Karpas-422 (cell line): ENCODE results near the gene SH3BGR. TPM values are rescaled to one million over a fixed set of nuclear protein-coding genes. Genes with fewer than 3 reads are reported as not detected.
A peak's percentile ranks its signal among the peaks of the same experiment; 100 is the strongest.

Experiments
- DNase-seq: peaks from one replicate; pipeline ENCODE4 v3.0.0-alpha.2; 2015
- H2AFZ ChIP-seq: fragments of 200-600 bp; sonication (generic); 2 replicates; pipeline ENCODE4 v1.6.1; 2014; ENCODE audit warnings: antibody characterized with exemption, low read length, mixed read lengths
- H3K27ac ChIP-seq: fragments of 200-600 bp; sonication (generic); 2 replicates; pipeline ENCODE4 v1.5.1; 2014; ENCODE audit warnings: mild to moderate bottlenecking, low read length, moderate library complexity
- H3K27me3 ChIP-seq: fragments of 200-600 bp; sonication (generic); 2 replicates; pipeline ENCODE4 v1.6.1; 2014; ENCODE audit warnings: low read length, mixed read lengths
- H3K36me3 ChIP-seq: fragments of 200-600 bp; sonication (generic); 2 replicates; pipeline ENCODE4 v1.6.1; 2014; ENCODE audit warnings: low read length, mixed read lengths; ENCODE audit not compliant: insufficient read depth
- H3K4me1 ChIP-seq: fragments of 200-600 bp; sonication (generic); 2 replicates; pipeline ENCODE4 v1.6.1; 2014; ENCODE audit warnings: mild to moderate bottlenecking, low read length, mixed read lengths
- H3K4me2 ChIP-seq: fragments of 200-600 bp; sonication (generic); 2 replicates; pipeline ENCODE4 v1.6.1; 2014; ENCODE audit warnings: low read length, low read depth, mild to moderate bottlenecking; ENCODE audit not compliant: poor library complexity, severe bottlenecking
- H3K4me3 ChIP-seq: fragments of 200-600 bp; sonication (generic); 2 replicates; pipeline ENCODE4 v1.5.1; 2014; ENCODE audit warnings: mild to moderate bottlenecking, antibody characterized with exemption, low read length, mixed read lengths
- H3K79me2 ChIP-seq: fragments of 200-600 bp; sonication (generic); 2 replicates; pipeline ENCODE4 v1.6.1; 2014; ENCODE audit warnings: mild to moderate bottlenecking, low read length, mixed read lengths
- H3K9ac ChIP-seq: fragments of 200-600 bp; sonication (generic); 2 replicates; pipeline ENCODE4 v1.6.0; 2014; ENCODE audit warnings: low read length
- H3K9me2 ChIP-seq: fragments of 200-600 bp; sonication (generic), shearing (Covaris generic); replicated peaks from 2 replicates; pipeline ENCODE4 v1.6.0; 2014; ENCODE audit warnings: mild to moderate bottlenecking, low read length, moderate library complexity; ENCODE audit not compliant: insufficient read depth
- H3K9me3 ChIP-seq: fragments of 300-700, 200-600 bp; sonication (generic); 2 replicates; pipeline ENCODE4 v1.6.1; 2014; ENCODE audit warnings: low read length, mixed read lengths
- H4K20me1 ChIP-seq: fragments of 200-600 bp; sonication (generic); 2 replicates; pipeline ENCODE4 v1.6.1; 2014; ENCODE audit warnings: mild to moderate bottlenecking, antibody characterized with exemption, low read length, low read depth; ENCODE audit not compliant: insufficient read depth
- total RNA-seq: library from RNA; depleted of rRNA; stranded (reverse); fragments of >200 nt; shearing (Covaris generic); gene quantifications from 2 replicates; pipeline ENCODE4 v1.2.3, GENCODE V29; 2014; ENCODE audit warnings: low replicate concordance

Gene SH3BGR
- total RNA-seq, 1 experiment from 2014 or later, result not detected

- Histone ChIP-seq H3K9me2 (no peaks in the 10 kb centered on the region), H3K36me3 (no peaks in the 10 kb centered on the region), H2AFZ (no peak overlapping the region), H3K4me2 (no peak overlapping the region), H3K9me3 (no peaks in the 10 kb centered on the region), H4K20me1 (no peaks in the 10 kb centered on the region; the same call in 1 of the 2 replicates), H3K79me2 (no peaks in the 10 kb centered on the region), H3K27ac (no peak overlapping the region), H3K4me3 (no peak overlapping the region), H3K27me3 (0 out of 2 replicates have a peak, but pooled peaks cover 3% of the 10 kb centered on the region), H3K9ac (no peak overlapping the region), H3K4me1 (peaks cover 21% of the 10 kb centered on the region)
- no peak for DNase-seq
Observed at GRCh38 chr21:39452970-39453342, 1.2 kb downstream of the SH3BGR start.

GRCh38 chr21:39453571-39454179, 1.9 kb downstream of the SH3BGR start:
- no peak overlapping the region for H3K4me3 ChIP-seq
- H2AFZ ChIP-seq, result no peak overlapping the region
- no peak overlapping the region for H3K9ac ChIP-seq
- no peak overlapping the region for H3K27ac ChIP-seq
- H3K9me3 ChIP-seq, result no peaks in the 10 kb centered on the region
- no peaks in the 10 kb centered on the region for H3K79me2 ChIP-seq
- H3K36me3 ChIP-seq, result no peaks in the 10 kb centered on the region
- DNase-seq, result no peak
- H4K20me1 ChIP-seq, result no peaks in the 10 kb centered on the region; the same call in 1 of the 2 replicates
- H3K27me3 ChIP-seq, result 0 out of 2 replicates have a peak, but pooled peaks cover 3% of the 10 kb centered on the region
- no peak overlapping the region for H3K4me2 ChIP-seq
- peaks cover 21% of the 10 kb centered on the region for H3K4me1 ChIP-seq
- H3K9me2 ChIP-seq, result no peaks in the 10 kb centered on the region

GRCh38 chr21:39454949-39455668, 3.3 kb downstream of the SH3BGR start:
- Histone ChIP-seq H3K36me3 (no peaks in the 10 kb centered on the region), H3K4me3 (no peak overlapping the region), H3K9me3 (no peaks in the 10 kb centered on the region), H3K79me2 (no peaks in the 10 kb centered on the region), H3K27ac (no peak overlapping the region), H3K9me2 (no peaks in the 10 kb centered on the region), H3K4me1 (peaks cover 8% of the 10 kb centered on the region), H3K27me3 (0 out of 2 replicates have a peak, but pooled peaks cover 3% of the 10 kb centered on the region), H3K9ac (no peak overlapping the region), H4K20me1 (no peaks in the 10 kb centered on the region; the same call in 1 of the 2 replicates), H3K4me2 (no peak overlapping the region), H2AFZ (no peak overlapping the region)
- DNase-seq, result no peak

GRCh38 chr21:39456665-39457064, 4.9 kb downstream of the SH3BGR start:
- Histone ChIP-seq H3K4me1 (peaks cover 8% of the 10 kb centered on the region), H3K27me3 (0 out of 2 replicates have a peak, but pooled peaks cover 3% of the 10 kb centered on the region), H3K27ac (no peak overlapping the region), H3K36me3 (no peaks in the 10 kb centered on the region), H3K4me3 (no peak overlapping the region), H3K9me2 (no peaks in the 10 kb centered on the region), H3K9ac (no peak overlapping the region), H3K4me2 (no peak overlapping the region), H2AFZ (no peak overlapping the region), H3K9me3 (no peaks in the 10 kb centered on the region), H4K20me1 (no peaks in the 10 kb centered on the region; the same call in 1 of the 2 replicates), H3K79me2 (no peaks in the 10 kb centered on the region)
- no peak for DNase-seq

GRCh38 chr21:39461419-39461818, 9.6 kb downstream of the SH3BGR start:
- Histone ChIP-seq H3K4me2 (peak overlapping the region; percentile 13), H4K20me1 (no peaks in the 10 kb centered on the region), H3K36me3 (no peaks in the 10 kb centered on the region), H3K4me3 (no peak overlapping the region), H3K27me3 (no peaks in the 10 kb centered on the region), H3K4me1 (peaks cover 14% of the 10 kb centered on the region), H3K9me2 (no peaks in the 10 kb centered on the region), H3K9ac (no peak overlapping the region), H3K9me3 (no peaks in the 10 kb centered on the region), H2AFZ (no peak overlapping the region), H3K79me2 (no peaks in the 10 kb centered on the region), H3K27ac (no peak overlapping the region)
- peak; percentile 71 for DNase-seq

- DNase-seq, result no peak
- no peaks in the 10 kb centered on the region for H3K79me2 ChIP-seq
- no peaks in the 10 kb centered on the region for H3K27me3 ChIP-seq
- no peak overlapping the region for H3K27ac ChIP-seq
- no peak overlapping the region for H3K9ac ChIP-seq
- H3K9me2 ChIP-seq, result no peaks in the 10 kb centered on the region
- peaks cover 14% of the 10 kb centered on the region for H3K4me1 ChIP-seq
- H2AFZ ChIP-seq, result no peak overlapping the region
- no peaks in the 10 kb centered on the region for H4K20me1 ChIP-seq
- no peak overlapping the region for H3K4me2 ChIP-seq
- no peak overlapping the region for H3K4me3 ChIP-seq
- no peaks in the 10 kb centered on the region for H3K36me3 ChIP-seq
- H3K9me3 ChIP-seq, result no peaks in the 10 kb centered on the region
Observed at GRCh38 chr21:39463308-39463707, 11.5 kb downstream of the SH3BGR start.

- Histone ChIP-seq H2AFZ (no peak overlapping the region), H3K4me3 (no peak overlapping the region), H3K36me3 (no peaks in the 10 kb centered on the region), H4K20me1 (no peaks in the 10 kb centered on the region), H3K79me2 (no peaks in the 10 kb centered on the region), H3K9me3 (no peaks in the 10 kb centered on the region), H3K27me3 (no peaks in the 10 kb centered on the region), H3K4me1 (peaks cover 6% of the 10 kb centered on the region), H3K27ac (no peak overlapping the region), H3K9me2 (no peaks in the 10 kb centered on the region), H3K4me2 (no peak overlapping the region), H3K9ac (no peak overlapping the region)
- DNase-seq, result no peak
Observed at GRCh38 chr21:39466584-39466983, 14.8 kb downstream of the SH3BGR start.

- no peak overlapping the region for H3K4me3 ChIP-seq
- H3K27me3 ChIP-seq, result no peaks in the 10 kb centered on the region
- H3K4me2 ChIP-seq, result no peak overlapping the region
Observed at GRCh38 chr21:39467746-39468145, 16.0 kb downstream of the SH3BGR start.

More at GRCh38 chr21:39467746-39468145, 16.0 kb downstream of the SH3BGR start:
- Histone ChIP-seq H3K9ac (no peak overlapping the region), H3K9me3 (no peaks in the 10 kb centered on the region), H2AFZ (no peak overlapping the region), H3K27ac (no peak overlapping the region), H3K79me2 (no peaks in the 10 kb centered on the region), H3K4me1 (no peaks in the 10 kb centered on the region), H3K36me3 (no peaks in the 10 kb centered on the region), H4K20me1 (no peaks in the 10 kb centered on the region), H3K9me2 (no peaks in the 10 kb centered on the region)
- DNase-seq, result no peak
